ENCODE results near the gene KRT13. TPM values are rescaled to one million over a fixed set of nuclear protein-coding genes. Genes with fewer than 3 reads are reported as not detected.

Gene KRT13
- total RNA-seq, 1 donor from 2014 or later, result not detected

DNA sequence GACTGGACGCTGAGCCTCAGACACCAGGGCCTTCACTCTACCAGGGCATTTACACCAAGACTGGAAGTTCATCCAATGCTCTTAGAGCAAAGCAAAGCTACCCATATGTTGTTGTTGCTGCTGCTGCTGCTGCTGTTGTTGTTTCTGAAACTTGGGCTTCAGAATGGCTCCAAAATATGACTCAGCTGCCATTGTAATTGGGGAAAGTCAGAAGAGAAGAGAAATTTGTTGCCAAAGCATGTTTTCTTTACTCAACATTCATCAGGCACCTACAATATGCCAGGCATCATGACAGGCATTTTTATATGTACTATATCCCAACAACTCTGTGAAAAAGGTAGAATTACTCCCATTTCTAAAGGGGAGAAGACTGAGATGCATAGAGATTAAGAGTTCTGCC lies 50.2 kb downstream of the KRT13 start:
- Mint-ChIP-seq H3K27ac (ENCODE audit: unreplicated experiment) (no peak overlapping the region), H3K9me3 (peaks cover 6% of the 10 kb centered on the region), H3K4me3 (no peak overlapping the region), H3K36me3 (ENCODE audit: low read depth) (peaks cover 4% of the 10 kb centered on the region), H3K27me3 (ENCODE audit: low read depth) (peaks cover 6% of the 10 kb centered on the region), H3K4me1 (no peaks in the 10 kb centered on the region)
- DNase-seq (ENCODE audit: low read depth, low spot score), result no peak
- TF ChIP-seq, protein P1, sequence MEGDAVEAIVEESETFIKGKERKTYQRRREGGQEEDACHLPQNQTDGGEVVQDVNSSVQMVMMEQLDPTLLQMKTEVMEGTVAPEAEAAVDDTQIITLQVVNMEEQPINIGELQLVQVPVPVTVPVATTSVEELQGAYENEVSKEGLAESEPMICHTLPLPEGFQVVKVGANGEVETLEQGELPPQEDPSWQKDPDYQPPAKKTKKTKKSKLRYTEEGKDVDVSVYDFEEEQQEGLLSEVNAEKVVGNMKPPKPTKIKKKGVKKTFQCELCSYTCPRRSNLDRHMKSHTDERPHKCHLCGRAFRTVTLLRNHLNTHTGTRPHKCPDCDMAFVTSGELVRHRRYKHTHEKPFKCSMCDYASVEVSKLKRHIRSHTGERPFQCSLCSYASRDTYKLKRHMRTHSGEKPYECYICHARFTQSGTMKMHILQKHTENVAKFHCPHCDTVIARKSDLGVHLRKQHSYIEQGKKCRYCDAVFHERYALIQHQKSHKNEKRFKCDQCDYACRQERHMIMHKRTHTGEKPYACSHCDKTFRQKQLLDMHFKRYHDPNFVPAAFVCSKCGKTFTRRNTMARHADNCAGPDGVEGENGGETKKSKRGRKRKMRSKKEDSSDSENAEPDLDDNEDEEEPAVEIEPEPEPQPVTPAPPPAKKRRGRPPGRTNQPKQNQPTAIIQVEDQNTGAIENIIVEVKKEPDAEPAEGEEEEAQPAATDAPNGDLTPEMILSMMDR (conservative IDR thresholded peaks at IDR 0.05), result no peak

DNA sequence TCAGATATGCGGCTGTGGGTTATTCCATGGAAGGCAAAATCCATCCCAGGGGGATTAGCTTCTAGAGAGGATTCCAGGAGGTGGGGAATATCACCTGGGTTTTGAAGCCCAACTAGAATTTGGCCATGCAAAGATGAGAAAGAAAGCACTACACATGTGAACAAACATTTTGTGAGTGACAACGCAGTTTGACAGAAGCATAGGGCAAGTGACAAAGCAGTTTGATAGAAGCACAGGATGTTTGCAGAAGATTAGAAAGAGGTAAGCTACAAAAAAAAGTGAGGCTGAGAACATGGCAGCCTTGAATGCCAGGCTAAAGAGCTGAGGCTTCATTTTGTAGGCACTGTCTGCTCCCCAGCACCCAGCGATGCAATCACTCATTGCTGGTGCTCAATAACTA lies 52.3 kb downstream of the KRT13 start:
- H3K27me3 Mint-ChIP-seq (ENCODE audit: low read depth), result peaks cover 6% of the 10 kb centered on the region
- no peak overlapping the region for H3K27ac Mint-ChIP-seq (ENCODE audit: unreplicated experiment)
- peaks cover 4% of the 10 kb centered on the region for H3K36me3 Mint-ChIP-seq (ENCODE audit: low read depth)

DNA sequence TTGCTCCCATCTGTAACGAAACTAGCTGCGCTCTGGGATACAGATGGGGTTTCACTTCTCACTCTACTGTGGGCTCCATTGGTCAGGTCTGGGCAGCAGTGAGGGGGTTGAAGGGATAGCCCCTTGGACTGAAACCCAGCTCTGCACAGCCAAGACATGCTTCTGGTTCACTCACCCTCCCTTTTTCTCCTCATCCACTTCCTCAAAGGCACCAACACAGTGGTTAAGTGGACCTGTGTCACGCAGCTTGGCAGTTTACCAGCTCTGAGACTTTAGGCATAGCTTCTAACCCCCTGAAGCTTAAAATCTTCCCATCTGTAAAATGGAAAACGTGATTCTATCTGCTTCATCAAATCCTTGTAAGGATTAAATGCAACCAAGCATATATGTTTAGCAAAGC lies 53.1 kb downstream of the KRT13 start:
- Mint-ChIP-seq H3K4me3 (no peak overlapping the region), H3K4me1 (no peaks in the 10 kb centered on the region), H3K27me3 (ENCODE audit: low read depth) (peaks cover 6% of the 10 kb centered on the region), H3K36me3 (ENCODE audit: low read depth) (peaks cover 4% of the 10 kb centered on the region), H3K9me3 (peaks cover 6% of the 10 kb centered on the region), H3K27ac (ENCODE audit: unreplicated experiment) (no peak overlapping the region)
- TF ChIP-seq, protein P1 (conservative IDR thresholded peaks at IDR 0.05), result no peak
- DNase-seq (ENCODE audit: low read depth, low spot score), result no peak

More for the DNA sequence above, 52.3 kb downstream of the KRT13 start:
- H3K9me3 Mint-ChIP-seq, result peaks cover 6% of the 10 kb centered on the region
- TF ChIP-seq, protein P1 (conservative IDR thresholded peaks at IDR 0.05), result no peak
- no peaks in the 10 kb centered on the region for H3K4me1 Mint-ChIP-seq
- no peak for DNase-seq (ENCODE audit: low read depth, low spot score)
- no peak overlapping the region for H3K4me3 Mint-ChIP-seq

DNA sequence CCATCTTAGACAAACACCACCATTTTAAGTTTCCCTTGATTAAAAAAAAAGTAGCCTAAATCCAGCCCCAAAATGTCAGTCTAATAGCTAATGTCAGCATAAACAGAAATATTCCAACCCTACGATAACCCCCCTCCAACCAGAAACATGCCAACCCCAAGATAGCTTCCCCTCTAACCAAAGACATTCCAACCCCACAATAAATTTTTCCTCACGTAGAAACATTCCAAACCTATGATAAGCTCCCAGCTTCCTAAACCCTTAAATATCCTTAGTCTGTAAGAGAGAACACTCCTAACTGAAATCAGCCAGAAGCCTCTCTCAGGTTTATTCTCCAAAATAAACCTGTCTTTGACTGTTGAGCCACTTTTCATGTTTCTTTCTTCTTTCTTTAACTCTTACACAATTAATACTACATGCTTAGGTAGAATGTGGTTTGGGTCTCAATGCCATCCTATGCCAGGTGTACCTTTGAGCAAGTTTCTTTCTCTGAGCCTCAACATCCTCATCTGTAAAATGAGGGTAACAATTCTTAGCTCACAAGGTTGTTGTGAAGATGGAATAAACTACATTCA lies 54.2 kb downstream of the KRT13 start:
- H3K36me3 Mint-ChIP-seq (ENCODE audit: low read depth), result peaks cover 4% of the 10 kb centered on the region
- no peaks in the 10 kb centered on the region for H3K4me1 Mint-ChIP-seq
- H3K27ac Mint-ChIP-seq (ENCODE audit: unreplicated experiment), result no peak overlapping the region
- no peak for DNase-seq (ENCODE audit: low read depth, low spot score)
- TF ChIP-seq, protein P1 (conservative IDR thresholded peaks at IDR 0.05), result no peak
- no peak overlapping the region for H3K4me3 Mint-ChIP-seq
- peaks cover 6% of the 10 kb centered on the region for H3K27me3 Mint-ChIP-seq (ENCODE audit: low read depth)
- peaks cover 6% of the 10 kb centered on the region for H3K9me3 Mint-ChIP-seq

Small RNAs within 50 kb of the gene (microRNA-seq; reads per million reads assigned to microRNA genes)
- not detected for gene MIR6510

Other genes starting within 250 kb of the KRT13 start
- gene KRTAP9-6, start 240.2 kb downstream of the KRT13 start, total RNA-seq, result not detected in 2 replicates
- gene KRTAP9-7, start 229.9 kb downstream of the KRT13 start, total RNA-seq, result not detected in 2 replicates
- gene KRTAP29-1, start 202.8 kb downstream of the KRT13 start, total RNA-seq, result not detected in 2 replicates
- not detected in 2 replicates for gene KRTAP16-1, start 196.3 kb downstream of the KRT13 start, total RNA-seq
- gene KRTAP17-1, start 189.9 kb downstream of the KRT13 start, total RNA-seq, result not detected in 2 replicates
- gene KRT33A, start 154.8 kb downstream of the KRT13 start, total RNA-seq, result not detected in 2 replicates
- gene KRT33B, start 135.8 kb downstream of the KRT13 start, total RNA-seq, result not detected in 2 replicates
- not detected in 2 replicates for gene KRT34, start 123.3 kb downstream of the KRT13 start, total RNA-seq
- gene KRT31, start 108.0 kb downstream of the KRT13 start, total RNA-seq, result not detected in 2 replicates
- gene KRT37, start 81.0 kb downstream of the KRT13 start, total RNA-seq, result not detected in 2 replicates
- gene KRT38, start 64.6 kb downstream of the KRT13 start, total RNA-seq, result not detected in 2 replicates
- gene KRT32, start 38.2 kb downstream of the KRT13 start, total RNA-seq, result not detected in 2 replicates
- not detected in 2 replicates for gene KRT35, start 24.5 kb downstream of the KRT13 start, total RNA-seq
- not detected in 2 replicates for gene KRT36, start 15.7 kb downstream of the KRT13 start, total RNA-seq
- not detected in 2 replicates for gene KRT15, start 13.3 kb upstream of the KRT13 start, total RNA-seq
- gene KRT19, start 22.7 kb upstream of the KRT13 start, total RNA-seq, result 0.35 and 0.80 TPM in 2 replicates
- gene KRT9, start 66.4 kb upstream of the KRT13 start, total RNA-seq, result not detected in 2 replicates
- not detected in 2 replicates for gene KRT14, start 81.3 kb upstream of the KRT13 start, total RNA-seq
- gene KRT16, start 107.2 kb upstream of the KRT13 start, total RNA-seq, result not detected in 2 replicates
- gene KRT17, start 119.0 kb upstream of the KRT13 start, total RNA-seq, result not detected in 2 replicates
- gene EIF1, start 183.3 kb upstream of the KRT13 start, total RNA-seq, result 617 and 620 TPM in 2 replicates
- not detected in 2 replicates for gene GAST, start 206.7 kb upstream of the KRT13 start, total RNA-seq
- 1.5 and 1.6 TPM in 2 replicates for gene HAP1, start 229.0 kb upstream of the KRT13 start, total RNA-seq